GM23338 (cell line): Measurements from ENCODE around the gene HHATL. TPM values are rescaled to one million over a fixed set of nuclear protein-coding genes. Genes with fewer than 3 reads are reported as not detected.

Source experiments
- CREB1 ChIP-seq: fragments of 250-450 bp; sonication (Bioruptor Pico); IDR thresholded peaks from 2 replicates; pipeline ENCODE4 v1.5.0; 2020; ENCODE audit warnings: low read depth, mild to moderate bottlenecking, moderate library complexity
- ZNF114 ChIP-seq: fragments of 250-450 bp; sonication (Bioruptor Pico); IDR thresholded peaks from 2 replicates; pipeline ENCODE4 v1.5.0; 2020; ENCODE audit warnings: mild to moderate bottlenecking, moderate library complexity
- polyA plus RNA-seq: library from polyadenylated mRNA; unstranded; fragments of >200 nt; fragmentation: Nextera tagmentation; extraction: Ambion mirVana; gene quantifications from 2 replicates; pipeline ENCODE4 v1.2.1, GENCODE V29; 2016
- total RNA-seq: library from RNA; depleted of rRNA; stranded (reverse); fragments of >200 nt; shearing (Covaris generic); gene quantifications from 2 replicates; pipeline ENCODE4 v1.2.3, GENCODE V29; 2014
- TF ChIP-seq, protein P1 (sequence below): fragments of 250-450 bp; sonication (Bioruptor Pico); IDR thresholded peaks from 2 replicates; pipeline ENCODE4 v1.5.0; 2020; ENCODE audit warnings: mild to moderate bottlenecking, moderate library complexity
- TF ChIP-seq, protein P2 (sequence below), 2 experiments: fragments of 200-600 bp in 1 of 2; sonication (generic) in 1 of 2; conservative IDR thresholded peaks; 2 replicates each; pipeline versions ENCODE4 v1.5.1 to v1.6.1; 2016 to 2017; ENCODE audit warnings: antibody characterized with exemption in 2 of 2, low read depth in 2 of 2, mild to moderate bottlenecking in 2 of 2, moderate library complexity in 1 of 2
- TF ChIP-seq, protein P3 (sequence below): IDR thresholded peaks from one replicate; pipeline ENCODE4 v1.6.1; 2018; ENCODE audit warnings: antibody characterized with exemption; ENCODE audit not compliant: unreplicated experiment
- TF ChIP-seq, protein P4 (sequence below): IDR thresholded peaks from 2 replicates; pipeline ENCODE4 v1.6.1; 2016; ENCODE audit warnings: antibody characterized with exemption

Gene HHATL
- total and polyA plus RNA-seq, 2 experiments from 2014 or later = not detected

DNA sequence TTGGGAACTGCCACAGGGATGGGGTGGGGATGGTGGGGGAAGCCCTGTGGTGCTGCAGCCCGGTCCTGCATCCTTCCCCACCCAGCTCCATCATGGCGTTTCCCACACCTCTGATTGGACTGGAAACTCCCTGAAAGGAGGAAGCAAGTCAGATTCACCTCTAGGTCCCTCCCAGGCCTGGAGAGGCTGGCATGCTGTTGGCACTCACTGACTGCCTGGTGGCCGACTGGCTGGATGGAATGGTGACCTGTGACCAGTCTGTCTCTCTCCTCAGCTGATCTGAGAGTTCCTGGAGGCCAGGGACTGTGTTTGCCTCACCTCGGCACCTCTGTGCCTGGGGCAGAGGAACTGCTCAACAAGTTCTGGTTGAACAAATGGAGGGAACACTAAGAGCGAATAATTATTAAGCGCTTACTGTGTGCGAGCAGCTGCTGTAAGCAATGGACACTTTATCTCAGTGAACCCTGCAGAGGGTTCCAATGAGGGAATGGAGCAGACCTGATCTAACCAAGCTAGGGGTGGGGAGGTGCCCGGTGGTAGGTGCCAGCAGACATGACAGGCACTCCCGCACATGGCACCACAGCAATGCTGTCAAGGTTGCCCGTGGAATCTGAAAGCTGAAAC lies 3.5 kb upstream of the HHATL start (continued):
- TF ChIP-seq, protein P1, sequence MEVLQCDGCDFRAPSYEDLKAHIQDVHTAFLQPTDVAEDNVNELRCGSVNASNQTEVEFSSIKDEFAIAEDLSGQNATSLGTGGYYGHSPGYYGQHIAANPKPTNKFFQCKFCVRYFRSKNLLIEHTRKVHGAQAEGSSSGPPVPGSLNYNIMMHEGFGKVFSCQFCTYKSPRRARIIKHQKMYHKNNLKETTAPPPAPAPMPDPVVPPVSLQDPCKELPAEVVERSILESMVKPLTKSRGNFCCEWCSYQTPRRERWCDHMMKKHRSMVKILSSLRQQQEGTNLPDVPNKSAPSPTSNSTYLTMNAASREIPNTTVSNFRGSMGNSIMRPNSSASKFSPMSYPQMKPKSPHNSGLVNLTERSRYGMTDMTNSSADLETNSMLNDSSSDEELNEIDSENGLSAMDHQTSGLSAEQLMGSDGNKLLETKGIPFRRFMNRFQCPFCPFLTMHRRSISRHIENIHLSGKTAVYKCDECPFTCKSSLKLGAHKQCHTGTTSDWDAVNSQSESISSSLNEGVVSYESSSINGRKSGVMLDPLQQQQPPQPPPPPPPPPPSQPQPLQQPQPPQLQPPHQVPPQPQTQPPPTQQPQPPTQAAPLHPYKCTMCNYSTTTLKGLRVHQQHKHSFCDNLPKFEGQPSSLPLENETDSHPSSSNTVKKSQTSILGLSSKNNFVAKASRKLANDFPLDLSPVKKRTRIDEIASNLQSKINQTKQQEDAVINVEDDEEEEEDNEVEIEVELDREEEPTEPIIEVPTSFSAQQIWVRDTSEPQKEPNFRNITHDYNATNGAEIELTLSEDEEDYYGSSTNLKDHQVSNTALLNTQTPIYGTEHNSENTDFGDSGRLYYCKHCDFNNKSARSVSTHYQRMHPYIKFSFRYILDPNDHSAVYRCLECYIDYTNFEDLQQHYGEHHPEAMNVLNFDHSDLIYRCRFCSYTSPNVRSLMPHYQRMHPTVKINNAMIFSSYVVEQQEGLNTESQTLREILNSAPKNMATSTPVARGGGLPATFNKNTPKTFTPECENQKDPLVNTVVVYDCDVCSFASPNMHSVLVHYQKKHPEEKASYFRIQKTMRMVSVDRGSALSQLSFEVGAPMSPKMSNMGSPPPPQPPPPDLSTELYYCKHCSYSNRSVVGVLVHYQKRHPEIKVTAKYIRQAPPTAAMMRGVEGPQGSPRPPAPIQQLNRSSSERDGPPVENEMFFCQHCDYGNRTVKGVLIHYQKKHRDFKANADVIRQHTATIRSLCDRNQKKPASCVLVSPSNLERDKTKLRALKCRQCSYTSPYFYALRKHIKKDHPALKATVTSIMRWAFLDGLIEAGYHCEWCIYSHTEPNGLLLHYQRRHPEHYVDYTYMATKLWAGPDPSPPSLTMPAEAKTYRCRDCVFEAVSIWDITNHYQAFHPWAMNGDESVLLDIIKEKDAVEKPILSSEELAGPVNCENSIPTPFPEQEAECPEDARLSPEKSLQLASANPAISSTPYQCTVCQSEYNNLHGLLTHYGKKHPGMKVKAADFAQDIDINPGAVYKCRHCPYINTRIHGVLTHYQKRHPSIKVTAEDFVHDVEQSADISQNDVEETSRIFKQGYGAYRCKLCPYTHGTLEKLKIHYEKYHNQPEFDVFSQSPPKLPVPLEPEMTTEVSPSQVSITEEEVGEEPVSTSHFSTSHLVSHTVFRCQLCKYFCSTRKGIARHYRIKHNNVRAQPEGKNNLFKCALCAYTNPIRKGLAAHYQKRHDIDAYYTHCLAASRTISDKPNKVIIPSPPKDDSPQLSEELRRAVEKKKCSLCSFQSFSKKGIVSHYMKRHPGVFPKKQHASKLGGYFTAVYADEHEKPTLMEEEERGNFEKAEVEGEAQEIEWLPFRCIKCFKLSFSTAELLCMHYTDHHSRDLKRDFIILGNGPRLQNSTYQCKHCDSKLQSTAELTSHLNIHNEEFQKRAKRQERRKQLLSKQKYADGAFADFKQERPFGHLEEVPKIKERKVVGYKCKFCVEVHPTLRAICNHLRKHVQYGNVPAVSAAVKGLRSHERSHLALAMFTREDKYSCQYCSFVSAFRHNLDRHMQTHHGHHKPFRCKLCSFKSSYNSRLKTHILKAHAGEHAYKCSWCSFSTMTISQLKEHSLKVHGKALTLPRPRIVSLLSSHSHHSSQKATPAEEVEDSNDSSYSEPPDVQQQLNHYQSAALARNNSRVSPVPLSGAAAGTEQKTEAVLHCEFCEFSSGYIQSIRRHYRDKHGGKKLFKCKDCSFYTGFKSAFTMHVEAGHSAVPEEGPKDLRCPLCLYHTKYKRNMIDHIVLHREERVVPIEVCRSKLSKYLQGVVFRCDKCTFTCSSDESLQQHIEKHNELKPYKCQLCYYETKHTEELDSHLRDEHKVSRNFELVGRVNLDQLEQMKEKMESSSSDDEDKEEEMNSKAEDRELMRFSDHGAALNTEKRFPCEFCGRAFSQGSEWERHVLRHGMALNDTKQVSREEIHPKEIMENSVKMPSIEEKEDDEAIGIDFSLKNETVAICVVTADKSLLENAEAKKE (CRISPR knock-in tag) = no peak
- TF ChIP-seq, protein P2, sequence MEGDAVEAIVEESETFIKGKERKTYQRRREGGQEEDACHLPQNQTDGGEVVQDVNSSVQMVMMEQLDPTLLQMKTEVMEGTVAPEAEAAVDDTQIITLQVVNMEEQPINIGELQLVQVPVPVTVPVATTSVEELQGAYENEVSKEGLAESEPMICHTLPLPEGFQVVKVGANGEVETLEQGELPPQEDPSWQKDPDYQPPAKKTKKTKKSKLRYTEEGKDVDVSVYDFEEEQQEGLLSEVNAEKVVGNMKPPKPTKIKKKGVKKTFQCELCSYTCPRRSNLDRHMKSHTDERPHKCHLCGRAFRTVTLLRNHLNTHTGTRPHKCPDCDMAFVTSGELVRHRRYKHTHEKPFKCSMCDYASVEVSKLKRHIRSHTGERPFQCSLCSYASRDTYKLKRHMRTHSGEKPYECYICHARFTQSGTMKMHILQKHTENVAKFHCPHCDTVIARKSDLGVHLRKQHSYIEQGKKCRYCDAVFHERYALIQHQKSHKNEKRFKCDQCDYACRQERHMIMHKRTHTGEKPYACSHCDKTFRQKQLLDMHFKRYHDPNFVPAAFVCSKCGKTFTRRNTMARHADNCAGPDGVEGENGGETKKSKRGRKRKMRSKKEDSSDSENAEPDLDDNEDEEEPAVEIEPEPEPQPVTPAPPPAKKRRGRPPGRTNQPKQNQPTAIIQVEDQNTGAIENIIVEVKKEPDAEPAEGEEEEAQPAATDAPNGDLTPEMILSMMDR (conservative IDR thresholded peaks at IDR 0.05; ENCODE audit: low read depth in 2 of 2) = no peak
- TF ChIP-seq, protein P3, sequence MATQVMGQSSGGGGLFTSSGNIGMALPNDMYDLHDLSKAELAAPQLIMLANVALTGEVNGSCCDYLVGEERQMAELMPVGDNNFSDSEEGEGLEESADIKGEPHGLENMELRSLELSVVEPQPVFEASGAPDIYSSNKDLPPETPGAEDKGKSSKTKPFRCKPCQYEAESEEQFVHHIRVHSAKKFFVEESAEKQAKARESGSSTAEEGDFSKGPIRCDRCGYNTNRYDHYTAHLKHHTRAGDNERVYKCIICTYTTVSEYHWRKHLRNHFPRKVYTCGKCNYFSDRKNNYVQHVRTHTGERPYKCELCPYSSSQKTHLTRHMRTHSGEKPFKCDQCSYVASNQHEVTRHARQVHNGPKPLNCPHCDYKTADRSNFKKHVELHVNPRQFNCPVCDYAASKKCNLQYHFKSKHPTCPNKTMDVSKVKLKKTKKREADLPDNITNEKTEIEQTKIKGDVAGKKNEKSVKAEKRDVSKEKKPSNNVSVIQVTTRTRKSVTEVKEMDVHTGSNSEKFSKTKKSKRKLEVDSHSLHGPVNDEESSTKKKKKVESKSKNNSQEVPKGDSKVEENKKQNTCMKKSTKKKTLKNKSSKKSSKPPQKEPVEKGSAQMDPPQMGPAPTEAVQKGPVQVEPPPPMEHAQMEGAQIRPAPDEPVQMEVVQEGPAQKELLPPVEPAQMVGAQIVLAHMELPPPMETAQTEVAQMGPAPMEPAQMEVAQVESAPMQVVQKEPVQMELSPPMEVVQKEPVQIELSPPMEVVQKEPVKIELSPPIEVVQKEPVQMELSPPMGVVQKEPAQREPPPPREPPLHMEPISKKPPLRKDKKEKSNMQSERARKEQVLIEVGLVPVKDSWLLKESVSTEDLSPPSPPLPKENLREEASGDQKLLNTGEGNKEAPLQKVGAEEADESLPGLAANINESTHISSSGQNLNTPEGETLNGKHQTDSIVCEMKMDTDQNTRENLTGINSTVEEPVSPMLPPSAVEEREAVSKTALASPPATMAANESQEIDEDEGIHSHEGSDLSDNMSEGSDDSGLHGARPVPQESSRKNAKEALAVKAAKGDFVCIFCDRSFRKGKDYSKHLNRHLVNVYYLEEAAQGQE = no peak
- TF ChIP-seq, protein P4, sequence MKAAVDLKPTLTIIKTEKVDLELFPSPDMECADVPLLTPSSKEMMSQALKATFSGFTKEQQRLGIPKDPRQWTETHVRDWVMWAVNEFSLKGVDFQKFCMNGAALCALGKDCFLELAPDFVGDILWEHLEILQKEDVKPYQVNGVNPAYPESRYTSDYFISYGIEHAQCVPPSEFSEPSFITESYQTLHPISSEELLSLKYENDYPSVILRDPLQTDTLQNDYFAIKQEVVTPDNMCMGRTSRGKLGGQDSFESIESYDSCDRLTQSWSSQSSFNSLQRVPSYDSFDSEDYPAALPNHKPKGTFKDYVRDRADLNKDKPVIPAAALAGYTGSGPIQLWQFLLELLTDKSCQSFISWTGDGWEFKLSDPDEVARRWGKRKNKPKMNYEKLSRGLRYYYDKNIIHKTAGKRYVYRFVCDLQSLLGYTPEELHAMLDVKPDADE = no peak
- TF ChIP-seq ZNF114 = no peak
- no peak for TF ChIP-seq CREB1
